RWPE2 (cell line): ENCODE measurements around the gene ADCY1.

Experiments
- ATAC-seq: fragments of 200-7000 bp; cut with Tn5 transposase; 3 replicates; pipeline ENCODE4 v1.9.1; 2021; ENCODE audit warnings: low read depth
- DNase-seq: peaks from one replicate; pipeline ENCODE4 v3.0.0-alpha.2; 2020; ENCODE audit warnings: low spot score
- H3K27ac ChIP-seq: fragments of 450-650 bp; 2 replicates; pipeline ENCODE4 v1.5.1; 2017; ENCODE audit warnings: mild to moderate bottlenecking; ENCODE audit not compliant: poor library complexity, severe bottlenecking
- H3K27me3 ChIP-seq: fragments of 250-450 bp; sonication (Bioruptor Pico); 2 replicates; pipeline ENCODE4 v1.5.1; 2021; ENCODE audit warnings: mild to moderate bottlenecking, moderate library complexity; ENCODE audit not compliant: insufficient read depth, poor library complexity, severe bottlenecking
- H3K36me3 ChIP-seq: fragments of 250-450 bp; sonication (Bioruptor Pico); 2 replicates; pipeline ENCODE4 v1.5.1; 2020; ENCODE audit warnings: low read depth, mild to moderate bottlenecking, moderate library complexity
- H3K4me1 ChIP-seq: fragments of 250-450 bp; sonication (Bioruptor Pico); 2 replicates; pipeline ENCODE4 v1.5.1; 2021; ENCODE audit warnings: mild to moderate bottlenecking, moderate library complexity; ENCODE audit not compliant: insufficient read depth, poor library complexity, severe bottlenecking
- H3K4me3 ChIP-seq: fragments of 250-450 bp; sonication (Bioruptor Pico); 2 replicates; pipeline ENCODE4 v1.5.1; 2021; ENCODE audit warnings: mild to moderate bottlenecking, moderate library complexity; ENCODE audit not compliant: severe bottlenecking
- H3K9me3 ChIP-seq: fragments of 250-450 bp; sonication (Bioruptor Pico); 2 replicates; pipeline ENCODE4 v1.5.1; 2021; ENCODE audit warnings: mild to moderate bottlenecking, moderate library complexity; ENCODE audit not compliant: severe bottlenecking
- TF ChIP-seq, protein P1 (sequence below): fragments of 450-650 bp; IDR thresholded peaks from one replicate; pipeline ENCODE4 v1.5.1; 2017; ENCODE audit warnings: mild to moderate bottlenecking, moderate library complexity; ENCODE audit not compliant: poor library complexity, severe bottlenecking

The ADCY1 gene

DNA sequence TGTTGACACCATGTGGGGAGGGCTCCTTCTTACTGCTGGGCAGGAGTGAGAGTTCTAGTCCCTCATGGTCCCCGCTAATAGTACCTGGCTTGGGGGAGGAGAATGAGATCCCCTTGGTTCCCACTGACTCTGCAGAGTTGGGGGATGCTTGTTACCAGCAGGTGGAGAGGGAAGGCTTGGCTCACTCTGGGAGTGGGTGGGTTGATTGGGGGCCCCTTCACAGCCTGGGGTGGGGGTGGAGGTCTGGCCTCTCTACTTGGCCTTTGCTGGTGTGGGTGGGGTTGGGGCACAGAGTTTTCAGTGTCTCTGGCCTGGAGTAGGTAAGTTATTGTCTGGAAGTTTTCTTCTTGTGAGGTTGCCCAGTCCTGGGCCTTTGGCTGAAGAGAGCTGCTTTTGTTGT is 31.9 kb downstream of the ADCY1 start:
- DNase-seq (no peak), ATAC-seq (no peak)
- TF ChIP-seq, protein P1, sequence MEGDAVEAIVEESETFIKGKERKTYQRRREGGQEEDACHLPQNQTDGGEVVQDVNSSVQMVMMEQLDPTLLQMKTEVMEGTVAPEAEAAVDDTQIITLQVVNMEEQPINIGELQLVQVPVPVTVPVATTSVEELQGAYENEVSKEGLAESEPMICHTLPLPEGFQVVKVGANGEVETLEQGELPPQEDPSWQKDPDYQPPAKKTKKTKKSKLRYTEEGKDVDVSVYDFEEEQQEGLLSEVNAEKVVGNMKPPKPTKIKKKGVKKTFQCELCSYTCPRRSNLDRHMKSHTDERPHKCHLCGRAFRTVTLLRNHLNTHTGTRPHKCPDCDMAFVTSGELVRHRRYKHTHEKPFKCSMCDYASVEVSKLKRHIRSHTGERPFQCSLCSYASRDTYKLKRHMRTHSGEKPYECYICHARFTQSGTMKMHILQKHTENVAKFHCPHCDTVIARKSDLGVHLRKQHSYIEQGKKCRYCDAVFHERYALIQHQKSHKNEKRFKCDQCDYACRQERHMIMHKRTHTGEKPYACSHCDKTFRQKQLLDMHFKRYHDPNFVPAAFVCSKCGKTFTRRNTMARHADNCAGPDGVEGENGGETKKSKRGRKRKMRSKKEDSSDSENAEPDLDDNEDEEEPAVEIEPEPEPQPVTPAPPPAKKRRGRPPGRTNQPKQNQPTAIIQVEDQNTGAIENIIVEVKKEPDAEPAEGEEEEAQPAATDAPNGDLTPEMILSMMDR: no peak
- H3K36me3 ChIP-seq: no peaks in the 10 kb centered on the region
- H3K9me3 ChIP-seq: no peaks in the 10 kb centered on the region
- no peak overlapping the region for H3K4me3 ChIP-seq
- no peaks in the 10 kb centered on the region for H3K4me1 ChIP-seq
- H3K27me3 ChIP-seq: no peaks in the 10 kb centered on the region
- H3K27ac ChIP-seq: no peak overlapping the region

DNA sequence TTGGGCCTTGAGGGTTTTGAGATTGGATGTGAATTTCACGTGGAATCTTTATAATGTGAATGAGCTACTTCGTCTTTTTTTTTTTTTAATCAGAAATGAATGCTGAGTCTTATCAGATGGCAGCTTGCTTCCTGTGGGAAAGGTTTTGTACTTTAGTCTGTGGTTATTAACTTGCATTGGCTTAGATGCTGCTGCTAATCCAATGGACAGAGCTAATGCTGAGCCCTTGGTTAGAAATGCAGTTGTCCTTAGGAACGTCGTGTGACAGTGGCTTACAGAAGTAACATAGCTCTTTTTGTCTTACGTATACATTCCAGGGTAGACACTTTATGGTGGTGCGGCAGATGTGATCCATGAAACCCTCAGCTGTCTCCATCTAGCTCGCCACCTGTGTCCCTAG is 32.8 kb downstream of the ADCY1 start:
- no peak overlapping the region for H3K27ac ChIP-seq
- H3K4me1 ChIP-seq: no peaks in the 10 kb centered on the region
- ATAC-seq (no peak), DNase-seq (no peak)
- H3K4me3 ChIP-seq: no peak overlapping the region
- H3K36me3 ChIP-seq: no peaks in the 10 kb centered on the region
- no peaks in the 10 kb centered on the region for H3K27me3 ChIP-seq
- TF ChIP-seq, protein P1: no peak
- no peaks in the 10 kb centered on the region for H3K9me3 ChIP-seq

GRCh38 chr7:45609180-45609579 is 35.0 kb downstream of the ADCY1 start:
- Histone ChIP-seq H3K27ac (no peak overlapping the region), H3K27me3 (no peaks in the 10 kb centered on the region), H3K4me1 (no peaks in the 10 kb centered on the region), H3K36me3 (no peaks in the 10 kb centered on the region), H3K9me3 (no peaks in the 10 kb centered on the region), H3K4me3 (no peak overlapping the region)
- DNase-seq: peak; percentile 29
- no peak for ATAC-seq
- TF ChIP-seq, protein P1: no peak

DNA sequence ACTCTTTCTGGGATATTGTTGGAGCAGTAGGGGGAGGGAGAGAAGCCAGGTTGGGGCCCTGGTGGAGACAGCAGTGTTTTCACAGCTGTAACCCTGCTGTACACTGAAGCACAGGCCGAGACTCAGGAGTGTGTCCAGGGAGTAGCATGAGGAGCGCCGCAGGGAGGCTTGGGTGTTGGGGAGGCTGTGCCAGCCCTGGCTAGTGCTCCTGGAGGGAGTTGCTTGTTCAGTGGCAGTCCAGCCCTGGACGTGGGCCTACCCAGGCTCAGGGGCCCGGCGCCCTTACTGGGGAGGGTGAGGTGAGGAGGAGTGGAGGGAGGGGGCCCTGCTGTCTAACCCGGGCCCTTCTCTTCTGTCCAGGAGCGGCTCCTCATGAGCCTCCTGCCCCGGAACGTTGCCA is 35.9 kb downstream of the ADCY1 start:
- H3K4me3 ChIP-seq: no peak overlapping the region
- peak; percentile 40 for DNase-seq
- H3K4me1 ChIP-seq: no peaks in the 10 kb centered on the region
- ATAC-seq: no peak
- TF ChIP-seq, protein P1: no peak
- no peak overlapping the region for H3K27ac ChIP-seq
- no peaks in the 10 kb centered on the region for H3K36me3 ChIP-seq
- no peaks in the 10 kb centered on the region for H3K9me3 ChIP-seq
- H3K27me3 ChIP-seq: no peaks in the 10 kb centered on the region

DNA sequence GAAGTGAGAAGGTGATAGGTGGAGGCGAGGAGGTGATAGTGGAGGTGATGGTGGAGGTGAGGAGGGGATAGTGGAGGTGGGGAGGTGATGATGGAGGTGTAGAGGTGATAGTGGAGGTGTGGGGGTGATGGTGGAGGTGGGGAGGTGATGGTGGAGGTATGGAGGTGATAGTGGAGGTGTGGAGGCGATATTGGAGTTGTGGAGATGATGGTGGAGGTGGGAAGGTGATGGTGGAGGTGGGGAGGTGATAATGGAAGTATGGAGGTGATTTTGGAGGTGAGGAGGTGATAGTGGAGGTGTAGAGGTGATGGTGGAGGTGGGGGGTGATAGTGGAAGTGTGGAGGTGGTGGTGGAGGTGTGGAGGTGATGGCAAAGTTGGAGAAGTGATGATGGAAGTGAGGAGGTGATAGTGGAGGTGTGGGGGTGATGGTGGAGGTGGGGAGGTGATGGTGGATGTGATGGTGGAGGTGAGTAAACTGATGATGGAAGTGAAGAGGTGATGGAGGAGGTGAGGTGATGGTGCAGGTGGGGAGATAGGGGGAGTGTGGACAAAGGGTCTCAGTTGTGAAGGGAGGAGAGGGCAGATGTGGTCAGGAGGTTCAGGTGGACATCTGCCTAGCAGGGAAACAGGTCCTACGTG is 36.6 kb downstream of the ADCY1 start:
- TF ChIP-seq, protein P1: no peak
- ATAC-seq: no peak

More for the DNA sequence above, 36.6 kb downstream of the ADCY1 start:
- Histone ChIP-seq H3K9me3 (no peaks in the 10 kb centered on the region), H3K4me3 (no peak overlapping the region), H3K27ac (no peak overlapping the region), H3K27me3 (no peaks in the 10 kb centered on the region), H3K4me1 (no peaks in the 10 kb centered on the region), H3K36me3 (no peaks in the 10 kb centered on the region)
- peak; percentile 12 for DNase-seq
